GM12874 (cell line): ENCODE measurements around the gene PHIP.

Source experiments
- CTCF ChIP-seq: IDR thresholded peaks from 2 replicates; pipeline ENCODE4 v1.5.1; 2011; ENCODE audit warnings: low read depth, mild to moderate bottlenecking, control low read depth, low read length, moderate library complexity; ENCODE audit not compliant: insufficient read depth

Gene PHIP

GRCh38 chr6:78993955-78994354 lies 84.1 kb downstream of the PHIP start:
- no peak for TF ChIP-seq CTCF

- TF ChIP-seq CTCF, result no peak
Observed at GRCh38 chr6:78989191-78989590, 88.9 kb downstream of the PHIP start.

- no peak for TF ChIP-seq CTCF
Observed at GRCh38 chr6:78986161-78986560, 91.9 kb downstream of the PHIP start.

DNA sequence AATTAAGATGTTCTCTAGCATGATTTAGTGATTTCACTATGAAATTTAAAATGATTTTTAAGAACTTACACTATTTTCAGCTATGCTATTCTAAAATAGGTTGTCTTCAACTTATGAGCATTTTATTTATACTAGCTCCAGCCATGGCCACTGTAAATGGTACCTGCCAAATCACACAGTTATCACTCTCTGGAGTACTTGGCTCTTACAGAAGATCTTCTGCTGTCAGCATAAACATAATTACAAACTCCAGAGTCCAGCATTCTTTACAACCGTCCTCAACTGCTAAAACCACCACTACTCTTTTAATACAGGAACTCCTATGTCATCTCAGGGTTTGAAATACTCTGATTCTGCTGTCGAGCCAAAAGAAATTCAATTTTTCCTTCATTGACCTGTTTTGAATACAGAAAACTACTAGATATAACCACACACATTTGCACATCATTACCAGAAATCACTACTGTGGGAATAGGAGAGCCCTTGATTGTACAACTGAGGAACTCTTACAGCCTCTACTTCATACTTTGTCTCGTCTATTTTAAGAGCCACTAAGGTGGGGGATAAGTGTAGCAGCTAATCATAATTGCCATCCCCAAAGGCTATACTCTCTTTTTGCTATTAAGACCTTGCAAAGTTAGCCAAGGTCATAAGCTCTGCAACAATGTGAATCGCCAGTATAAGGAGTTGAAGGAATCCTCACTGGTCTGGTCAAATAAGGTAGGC lies 93.7 kb downstream of the PHIP start:
- TF ChIP-seq CTCF, result no peak

GRCh38 chr6:78967191-78967590 lies 110.9 kb downstream of the PHIP start:
- TF ChIP-seq CTCF, result no peak

- TF ChIP-seq CTCF, result no peak
Observed at GRCh38 chr6:78966542-78966941, 111.5 kb downstream of the PHIP start.

GRCh38 chr6:78962448-78962847 lies 115.6 kb downstream of the PHIP start:
- no peak for TF ChIP-seq CTCF
